ENCODE data around the gene UGT1A8. TPM values are rescaled to one million over a fixed set of nuclear protein-coding genes. Genes with fewer than 3 reads are reported as not detected.
"Not testable (repeated sequence)": the region's sequence is repeated elsewhere in the genome, so short reads cannot be mapped to it uniquely, and the experiment has no call there.

Gene UGT1A8
- total and polyA plus RNA-seq, 12 donors: 0.11 TPM; not detected in 11

DNA sequence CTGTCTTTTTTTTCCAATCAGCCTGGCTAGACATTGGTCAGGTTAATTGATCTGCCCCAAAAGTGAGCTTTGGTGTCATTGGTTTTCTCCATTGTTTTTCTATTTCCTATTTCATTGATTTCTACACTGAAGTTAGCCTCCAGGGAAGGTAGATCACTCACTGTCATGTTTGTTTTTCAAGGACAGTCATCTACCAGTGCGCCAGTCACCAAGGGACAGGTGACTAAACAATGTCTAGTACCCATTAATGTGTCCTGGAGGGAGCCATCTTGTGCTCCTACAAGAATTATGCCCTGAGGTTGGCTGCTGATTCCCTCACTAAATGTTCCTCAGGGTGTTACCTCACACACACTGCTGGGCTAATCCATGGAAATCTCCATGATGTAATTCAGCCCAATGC is 33.2 kb upstream of the UGT1A8 start:
- H3K36me3 ChIP-seq: no peaks in the 10 kb centered on the region
- ATAC-seq: no peak
- intact Hi-C loops (cut with DNase I): no loop called here

DNA sequence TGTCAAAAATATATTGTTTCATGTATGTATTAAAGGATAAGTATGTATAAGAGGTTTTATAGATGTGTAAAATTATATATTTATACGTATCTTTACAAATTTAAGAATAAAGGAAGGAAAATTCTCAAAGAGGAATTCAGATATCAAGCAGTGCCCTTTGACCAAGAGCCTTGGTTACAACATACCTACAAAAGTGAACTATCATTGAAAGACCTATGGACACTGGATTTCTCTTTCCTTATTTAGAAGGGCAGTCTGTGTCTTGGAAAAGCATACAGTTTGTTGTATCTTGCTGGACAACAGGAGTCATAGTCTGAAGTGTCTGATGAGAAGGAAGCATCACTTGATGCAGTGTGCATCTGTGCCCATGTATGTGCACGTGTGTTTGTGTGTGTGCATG is 29.0 kb upstream of the UGT1A8 start:
- intact Hi-C loops (cut with DNase I): no loop called here
- Histone ChIP-seq H3K27ac (no peak overlapping the region), H3K27me3 (peaks cover 0 to 50% (median 13%) of the 10 kb centered on the region in 7 donors), H3K4me3 (no peak overlapping the region), H3K36me3 (no peaks in the 10 kb centered on the region), H3K4me1 (no peaks in the 10 kb centered on the region), H3K9me3 (no peaks in the 10 kb centered on the region)
- DNase-seq (no peak), ATAC-seq (no peak)
- TF ChIP-seq, protein P1, sequence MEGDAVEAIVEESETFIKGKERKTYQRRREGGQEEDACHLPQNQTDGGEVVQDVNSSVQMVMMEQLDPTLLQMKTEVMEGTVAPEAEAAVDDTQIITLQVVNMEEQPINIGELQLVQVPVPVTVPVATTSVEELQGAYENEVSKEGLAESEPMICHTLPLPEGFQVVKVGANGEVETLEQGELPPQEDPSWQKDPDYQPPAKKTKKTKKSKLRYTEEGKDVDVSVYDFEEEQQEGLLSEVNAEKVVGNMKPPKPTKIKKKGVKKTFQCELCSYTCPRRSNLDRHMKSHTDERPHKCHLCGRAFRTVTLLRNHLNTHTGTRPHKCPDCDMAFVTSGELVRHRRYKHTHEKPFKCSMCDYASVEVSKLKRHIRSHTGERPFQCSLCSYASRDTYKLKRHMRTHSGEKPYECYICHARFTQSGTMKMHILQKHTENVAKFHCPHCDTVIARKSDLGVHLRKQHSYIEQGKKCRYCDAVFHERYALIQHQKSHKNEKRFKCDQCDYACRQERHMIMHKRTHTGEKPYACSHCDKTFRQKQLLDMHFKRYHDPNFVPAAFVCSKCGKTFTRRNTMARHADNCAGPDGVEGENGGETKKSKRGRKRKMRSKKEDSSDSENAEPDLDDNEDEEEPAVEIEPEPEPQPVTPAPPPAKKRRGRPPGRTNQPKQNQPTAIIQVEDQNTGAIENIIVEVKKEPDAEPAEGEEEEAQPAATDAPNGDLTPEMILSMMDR (IDR thresholded peaks at IDR 0.05): no peak
- 83 to 88% methylated on average over 2 of the region's 2 CpGs for WGBS, 2 donors

More for the DNA sequence above, 33.2 kb upstream of the UGT1A8 start:
- no peaks in the 10 kb centered on the region for H3K9me3 ChIP-seq
- no peak overlapping the region for H3K27ac ChIP-seq
- no peak for DNase-seq
- peaks cover 0 to 27% (median 4%) of the 10 kb centered on the region in 7 donors for H3K27me3 ChIP-seq
- WGBS, 2 donors: 86 to 94% methylated on average over 1 of the region's 1 CpG
- TF ChIP-seq, protein P1 (IDR thresholded peaks at IDR 0.05): no peak
- H3K4me1 ChIP-seq: no peaks in the 10 kb centered on the region
- H3K4me3 ChIP-seq: no peak overlapping the region

DNA sequence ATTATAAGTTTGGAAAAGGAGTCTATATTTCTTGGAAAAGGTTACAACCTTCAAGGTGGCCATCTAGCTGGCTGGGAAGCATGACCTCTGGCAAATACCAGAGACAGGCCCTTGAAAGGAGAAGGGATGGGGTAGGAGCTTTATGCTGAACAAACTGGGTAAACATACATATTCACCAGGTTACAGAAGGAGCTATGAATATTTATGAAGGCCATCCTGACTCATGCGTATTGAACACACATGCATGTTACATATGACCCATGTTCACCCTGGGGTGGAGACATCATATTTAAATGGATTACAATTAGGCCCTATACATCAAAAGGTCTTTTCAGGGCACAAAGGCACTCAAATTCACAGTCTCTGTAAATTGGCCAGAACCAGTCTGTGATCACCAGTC is 24.7 kb upstream of the UGT1A8 start:
- H3K4me3 ChIP-seq; H3K36me3 ChIP-seq; intact Hi-C loops (cut with DNase I); H3K9me3 ChIP-seq; DNase-seq; H3K27ac ChIP-seq; ATAC-seq; H3K4me1 ChIP-seq: not testable (repeated sequence)
- H3K27me3 ChIP-seq: peaks cover 0 to 27% (median 3%) of the 10 kb centered on the region in 7 donors
- WGBS, 2 donors: 97 to 100% methylated on average over 1 of the region's 1 CpG

DNA sequence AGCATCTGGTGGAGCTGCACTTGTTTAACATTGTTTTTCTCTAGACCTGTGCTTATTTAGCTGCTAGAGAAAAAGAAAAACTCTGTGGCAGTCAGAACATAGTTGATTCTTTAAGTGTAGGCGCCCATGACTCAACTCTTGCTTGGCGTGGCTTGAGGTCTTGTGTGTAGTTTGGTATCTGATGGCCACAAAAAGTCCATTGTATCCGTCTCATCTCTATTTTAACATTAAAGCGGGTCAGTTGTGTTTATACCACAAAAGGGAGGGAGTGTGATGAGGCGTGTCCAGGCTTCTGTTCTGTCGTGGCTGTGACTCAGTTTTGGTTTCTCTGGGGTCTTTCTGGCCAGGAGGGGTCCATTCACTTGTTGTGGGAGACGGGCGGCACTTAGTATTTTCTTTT is 24.2 kb upstream of the UGT1A8 start:
- no peak for ATAC-seq
- DNase-seq: no peak
- intact Hi-C loops (cut with DNase I): no loop called here
- Histone ChIP-seq H3K27ac (no peak overlapping the region), H3K4me1 (no peaks in the 10 kb centered on the region), H3K36me3 (no peaks in the 10 kb centered on the region), H3K4me3 (no peak overlapping the region), H3K9me3 (no peaks in the 10 kb centered on the region), H3K27me3 (peaks cover 0 to 27% (median 3%) of the 10 kb centered on the region in 7 donors)
- 81 to 83% methylated on average over 8 of the region's 8 CpGs for WGBS, 2 donors
- TF ChIP-seq, protein P1 (IDR thresholded peaks at IDR 0.05): no peak

DNA sequence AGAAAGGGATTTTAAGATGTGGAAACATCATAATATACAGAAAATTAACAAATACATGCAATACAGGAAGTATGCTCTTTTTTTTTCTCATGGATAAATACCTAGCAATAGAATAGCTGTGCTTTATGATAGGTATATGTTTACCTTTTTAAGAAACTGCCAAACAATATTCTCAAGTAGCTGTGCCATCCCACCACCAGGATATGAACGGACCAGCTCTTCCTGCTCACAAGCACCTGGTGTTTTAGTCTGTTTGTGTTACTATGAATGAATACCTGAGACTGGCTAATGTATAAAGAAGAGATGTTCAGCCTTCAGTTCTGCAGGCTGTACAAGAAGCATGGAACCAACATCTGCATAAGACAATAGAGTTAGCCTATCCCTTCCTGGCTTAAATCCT is 19.9 kb upstream of the UGT1A8 start:
- H3K9me3 ChIP-seq: no peaks in the 10 kb centered on the region
- DNase-seq: no peak
- peaks cover 0 to 16% (median 7%) of the 10 kb centered on the region in 7 donors for H3K27me3 ChIP-seq
- no peak overlapping the region for H3K27ac ChIP-seq
- no peaks in the 10 kb centered on the region for H3K36me3 ChIP-seq
- 52 to 67% methylated on average over 1 of the region's 1 CpG for WGBS, 2 donors
- intact Hi-C loops (cut with DNase I): no loop called here
- no peak overlapping the region for H3K4me3 ChIP-seq
- no peak for ATAC-seq
- H3K4me1 ChIP-seq: no peaks in the 10 kb centered on the region
- TF ChIP-seq, protein P1 (IDR thresholded peaks at IDR 0.05): no peak

Data from heart right ventricle (tissue), 16 donors.